GM21786 (cell line): ENCODE results near the gene KLHDC4.
"Not testable (repeated sequence)": the region's sequence is repeated elsewhere in the genome, so short reads cannot be mapped to it uniquely, and the experiment has no call there.

Experiments
- ATAC-seq: cut with Tn5 transposase; IDR thresholded peaks from one replicate; pipeline ENCODE4 v1.9.1; 2021; ENCODE audit not compliant: unreplicated experiment

Gene KLHDC4

DNA sequence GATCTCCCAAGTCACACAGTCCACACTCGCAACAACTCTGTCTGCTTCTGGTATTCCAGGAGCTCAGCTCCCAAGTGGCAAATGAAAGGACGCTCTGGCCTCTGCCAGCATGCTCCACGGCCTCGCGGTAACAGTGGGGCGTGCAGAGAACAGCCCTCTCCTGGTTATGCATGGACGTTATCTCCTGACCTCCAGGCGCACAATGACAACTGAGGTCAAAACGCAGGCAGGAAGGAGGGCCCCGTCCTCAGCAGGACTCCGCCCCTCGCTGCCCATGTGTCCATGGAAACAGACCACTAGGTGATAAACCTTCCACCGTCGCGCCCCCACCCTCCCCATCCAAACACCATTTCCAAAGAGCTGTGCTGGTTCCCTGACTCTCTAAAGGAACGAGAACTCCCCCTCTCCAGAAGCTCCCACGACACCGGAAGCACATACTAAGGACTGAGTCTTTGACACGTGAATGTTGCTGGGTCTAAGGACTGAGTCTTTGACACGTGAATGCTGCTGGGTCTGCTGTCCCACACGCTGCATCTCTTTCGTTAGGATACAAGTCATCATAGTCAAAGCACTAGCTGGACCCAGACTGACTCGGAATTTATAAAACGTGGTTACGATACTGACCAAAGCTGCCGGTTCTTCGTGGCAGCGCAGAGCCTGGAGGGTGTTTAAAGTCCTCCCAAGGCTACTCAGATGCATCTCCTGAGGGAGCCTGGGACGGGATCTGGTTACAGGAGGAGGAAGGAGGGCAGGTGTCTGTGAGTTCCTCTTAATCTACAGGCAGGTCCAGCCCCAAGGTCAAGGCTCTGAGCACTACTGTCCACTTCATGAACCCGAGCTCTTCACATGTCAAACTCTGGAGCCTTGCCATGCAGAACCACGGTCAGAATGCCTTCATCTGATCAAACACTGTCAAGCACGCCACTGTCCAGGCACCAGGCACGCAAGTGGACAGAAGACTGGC lies 43.9 kb downstream of the KLHDC4 start:
- no peak for ATAC-seq

DNA sequence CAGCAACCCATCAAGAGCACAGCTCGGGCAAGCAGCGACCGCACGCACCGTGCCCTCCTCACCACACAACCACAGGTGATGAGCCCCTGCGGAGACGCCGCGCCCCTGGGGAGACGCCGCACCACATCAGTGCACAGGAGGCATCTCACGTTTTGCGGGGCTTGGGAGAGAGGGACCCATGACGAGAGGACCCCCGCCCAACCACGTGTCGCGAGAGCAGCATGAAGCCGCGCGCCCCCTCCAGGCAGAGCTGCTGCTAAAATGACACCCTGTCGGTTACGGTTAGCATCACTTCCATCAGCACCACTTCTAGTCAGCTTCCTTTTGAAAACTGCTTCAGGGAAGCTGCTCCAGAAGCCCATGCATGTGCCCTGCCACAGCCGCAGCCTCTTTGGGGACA lies 45.3 kb downstream of the KLHDC4 start:
- ATAC-seq = no peak

DNA sequence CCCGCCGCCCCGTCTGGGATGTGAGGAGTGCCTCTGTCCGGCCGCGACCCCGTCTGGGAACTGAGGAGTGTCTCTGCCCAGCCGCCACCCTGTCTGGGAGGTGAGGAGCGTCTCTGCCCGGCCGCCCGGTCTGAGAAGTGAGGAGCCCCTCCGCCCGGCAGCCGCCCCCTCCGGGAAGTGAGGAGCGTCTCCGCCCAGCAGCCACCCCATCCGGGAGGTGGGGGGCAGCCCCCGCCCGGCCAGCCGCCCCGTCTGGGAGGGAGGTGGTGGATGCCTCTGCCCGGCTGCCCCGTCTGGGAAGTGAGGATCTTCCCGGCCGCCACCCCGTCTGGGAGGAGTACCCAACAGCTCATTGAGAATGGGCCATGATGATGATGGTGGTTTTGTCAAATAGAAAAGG lies 47.0 kb downstream of the KLHDC4 start:
- not testable (repeated sequence) for ATAC-seq

DNA sequence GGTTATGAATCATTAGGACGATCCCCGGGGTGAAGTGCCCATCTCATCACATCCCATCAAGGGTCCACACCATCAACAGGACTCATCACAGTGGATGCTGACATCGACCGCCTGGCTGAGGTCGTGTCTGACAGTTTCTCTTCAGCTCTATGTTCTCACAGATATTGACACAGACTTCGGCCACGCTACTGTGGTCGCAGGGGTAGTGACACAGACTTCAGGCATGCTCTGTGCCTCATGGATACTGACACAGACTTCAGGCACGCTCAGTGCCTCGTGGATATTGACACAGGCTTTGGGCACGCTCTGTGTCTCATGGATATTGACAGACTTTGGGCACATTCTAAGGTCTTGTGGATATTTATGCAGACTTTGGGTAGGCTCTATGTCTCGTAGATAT lies 50.1 kb downstream of the KLHDC4 start:
- no peak for ATAC-seq

DNA sequence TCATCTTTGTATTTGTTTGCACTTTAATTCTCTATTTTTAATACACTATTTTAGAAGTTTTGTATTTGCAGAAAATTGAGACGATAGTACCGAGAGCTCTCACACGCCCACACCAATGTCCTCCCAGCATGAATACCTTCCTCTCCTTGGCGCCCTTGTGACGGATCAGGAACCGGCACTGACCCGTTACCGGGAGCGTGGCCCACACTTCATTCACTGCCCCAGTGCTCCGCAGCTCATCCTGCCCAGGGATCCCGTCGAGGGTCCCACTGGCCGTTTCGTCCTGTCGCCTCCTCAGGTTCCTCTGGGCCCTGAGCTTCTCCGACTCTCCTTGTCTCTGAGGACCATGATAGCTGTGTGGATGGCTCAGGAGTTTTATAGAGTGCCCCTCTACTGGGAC lies 50.6 kb downstream of the KLHDC4 start:
- no peak for ATAC-seq

DNA sequence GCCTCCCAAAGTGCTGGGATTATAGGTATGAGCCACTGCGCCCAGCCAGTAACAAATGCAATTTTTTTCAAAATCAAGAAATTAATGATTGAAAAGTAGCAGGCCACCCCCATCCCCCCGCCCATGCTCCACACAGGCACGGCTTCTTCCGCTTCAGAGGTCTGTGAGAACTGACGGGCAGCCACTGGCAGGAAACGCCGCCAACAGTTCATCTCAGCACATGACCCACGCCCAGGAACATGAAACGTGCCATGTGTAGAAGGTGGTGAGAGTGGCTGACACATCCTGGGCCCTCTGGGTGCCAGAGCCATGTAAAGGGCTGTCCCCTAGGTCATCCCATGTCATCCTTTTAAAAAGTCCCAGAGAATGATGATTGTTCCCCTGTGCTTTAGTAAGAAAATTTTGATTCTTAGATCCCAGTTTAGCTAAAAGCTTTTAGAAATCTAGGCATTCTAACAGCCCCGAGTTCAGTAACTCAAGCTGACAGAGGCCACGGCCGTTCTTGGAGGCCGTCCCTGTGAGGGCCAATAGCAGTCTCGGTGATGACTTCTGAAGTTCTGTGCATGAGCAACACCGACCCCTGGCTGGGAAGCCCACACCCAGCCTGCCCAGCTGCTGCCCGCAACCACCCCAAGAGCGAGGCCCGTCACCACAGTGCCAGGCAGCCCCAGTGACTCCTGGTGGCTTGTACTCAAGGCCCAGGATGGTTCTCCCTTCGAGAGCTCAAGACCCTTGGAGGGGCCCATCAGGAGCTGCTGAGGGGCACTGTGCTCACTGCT lies 52.1 kb downstream of the KLHDC4 start:
- ATAC-seq = no peak

DNA sequence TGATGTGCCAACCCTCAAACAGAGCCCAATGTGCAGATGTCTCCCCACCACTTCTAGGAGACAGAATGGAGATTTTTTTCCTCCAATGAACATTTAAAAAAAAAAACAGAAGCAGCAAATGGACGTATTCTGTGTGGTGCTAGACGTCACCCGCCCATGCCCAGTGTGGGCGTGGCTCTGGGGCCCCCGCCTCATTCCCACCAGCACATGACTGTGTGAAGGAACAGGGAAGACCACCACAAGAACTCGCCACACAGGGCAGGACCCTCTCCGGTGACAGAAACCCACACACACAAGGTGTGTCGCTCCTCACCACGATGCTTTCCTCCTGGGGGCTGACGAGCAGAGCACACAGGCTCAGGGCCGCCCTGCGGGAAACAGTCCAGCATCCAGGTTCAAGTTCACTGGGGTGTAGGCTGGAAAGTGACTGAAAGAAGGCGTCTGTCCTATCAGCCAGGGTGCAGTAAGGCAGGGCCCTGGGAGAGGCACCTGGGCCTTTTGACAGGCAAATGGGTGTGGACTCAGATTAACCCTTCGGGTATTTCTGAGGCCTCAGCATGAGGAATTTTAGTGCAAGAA lies 53.5 kb downstream of the KLHDC4 start:
- no peak for ATAC-seq

DNA sequence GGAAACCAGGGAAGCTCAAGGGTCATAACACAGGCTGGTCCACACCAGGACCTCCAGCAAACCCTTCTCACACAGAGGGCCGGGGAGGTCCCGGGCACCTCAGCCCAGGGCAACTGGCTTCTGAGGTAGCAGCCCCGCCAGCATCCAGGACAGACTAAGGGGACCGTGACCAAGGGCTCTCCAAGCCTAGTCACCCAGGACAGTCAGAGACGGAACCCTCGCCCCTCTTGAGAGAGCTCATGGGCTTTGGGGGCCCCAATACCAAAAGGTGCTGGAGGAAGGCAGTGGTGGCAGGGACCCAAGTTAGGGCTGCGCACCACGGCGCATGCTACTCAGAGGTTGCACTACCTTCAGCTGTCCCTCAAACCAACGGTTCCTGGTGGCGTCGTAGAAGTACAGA lies 54.9 kb downstream of the KLHDC4 start:
- ATAC-seq = no peak

DNA sequence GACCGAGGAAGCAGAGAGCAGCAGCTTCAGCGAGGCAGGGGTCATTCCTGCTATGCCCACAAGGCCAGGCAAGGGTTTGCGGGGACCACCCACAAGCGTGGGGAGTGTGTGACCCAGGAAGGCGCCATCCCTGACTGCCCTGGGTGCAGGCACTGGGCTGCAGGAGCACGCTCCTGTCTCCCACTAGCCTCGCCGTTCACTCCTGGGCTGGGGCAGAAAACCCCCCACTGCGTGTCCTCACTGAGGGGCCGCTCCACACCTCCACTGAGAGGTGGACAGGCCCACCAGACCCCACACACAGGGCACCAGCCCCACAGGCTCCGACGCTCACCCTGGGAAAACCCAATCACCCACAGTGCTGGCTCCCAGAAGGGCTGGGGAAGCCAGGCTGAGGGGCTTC lies 56.1 kb downstream of the KLHDC4 start:
- ATAC-seq = no peak

DNA sequence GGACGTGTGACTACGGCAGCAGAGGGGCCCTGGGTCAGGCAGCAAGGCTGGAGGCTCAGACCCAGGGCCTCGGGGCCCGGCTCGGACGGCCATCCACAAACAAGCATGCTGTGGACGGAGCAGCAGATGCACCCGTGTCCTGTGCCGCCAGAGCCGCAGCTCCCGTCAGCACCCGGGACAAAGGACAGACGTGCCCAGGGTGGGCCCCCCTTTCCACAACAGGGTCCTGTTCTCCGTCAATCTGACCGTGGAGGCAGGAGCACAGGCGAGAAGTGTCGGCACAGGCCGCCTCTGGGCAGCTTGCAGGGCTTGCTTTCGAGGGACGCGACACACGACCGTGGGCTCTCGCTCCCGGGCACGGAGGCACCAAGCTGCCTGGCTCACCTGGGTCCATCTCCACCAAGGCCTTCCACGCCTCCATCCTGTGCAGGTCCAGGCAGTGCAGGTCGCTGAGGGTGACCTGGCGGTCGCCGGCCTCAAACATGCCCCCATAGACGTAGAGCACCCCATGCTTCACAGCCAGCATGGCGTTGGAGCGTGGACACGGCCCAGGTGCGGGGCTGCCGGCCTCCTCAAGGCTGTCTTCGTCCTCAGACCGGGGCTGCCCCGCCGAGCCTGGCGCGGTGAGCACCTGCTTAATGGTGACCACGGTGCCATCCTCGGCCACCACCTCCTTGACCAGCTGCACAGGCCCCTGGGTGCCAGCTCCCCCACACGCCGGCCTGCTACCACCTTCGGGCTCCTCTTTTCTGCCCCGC lies 56.7 kb downstream of the KLHDC4 start:
- ATAC-seq = no peak

DNA sequence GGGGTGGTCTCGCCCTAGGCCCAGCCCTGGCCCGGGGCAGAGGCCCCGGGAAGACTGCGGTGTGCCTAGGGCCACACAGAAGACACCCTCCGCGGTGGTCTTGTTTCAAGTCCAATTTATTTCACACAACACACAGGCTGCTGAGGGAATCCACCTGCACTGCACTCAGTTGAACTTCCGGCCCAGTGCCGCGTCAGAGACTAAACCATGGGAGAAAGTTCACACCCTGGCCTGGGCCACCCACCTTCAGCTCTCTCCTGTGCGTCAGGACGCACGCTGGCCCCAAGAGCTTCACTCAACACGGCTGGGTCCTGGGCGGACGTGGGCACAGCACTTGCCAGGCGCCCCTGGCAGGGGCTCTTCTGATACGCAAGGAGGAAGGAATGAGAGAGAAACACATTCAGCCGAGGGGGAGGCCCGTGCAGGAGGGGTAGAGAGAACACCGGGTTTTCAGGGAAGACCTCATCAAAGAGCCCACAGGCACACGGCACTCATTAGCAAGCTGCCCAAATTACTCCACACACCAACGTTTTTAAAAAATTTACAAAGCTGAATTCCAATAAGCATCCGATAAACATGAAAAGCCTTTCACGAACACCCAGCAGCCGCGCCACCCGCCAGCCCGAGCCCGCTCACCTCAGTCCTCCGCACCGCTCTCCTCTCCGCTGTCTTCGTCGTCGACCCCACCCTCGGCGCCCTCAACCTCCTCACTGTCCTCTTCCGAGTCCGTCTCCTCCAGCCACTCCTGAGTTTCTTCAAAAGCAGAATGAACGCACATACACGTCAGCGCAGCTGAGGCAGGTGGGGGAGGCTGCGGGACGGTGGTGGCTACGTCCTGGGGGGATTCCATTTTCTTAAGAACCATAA lies 57.8 kb downstream of the KLHDC4 start:
- no peak for ATAC-seq

DNA sequence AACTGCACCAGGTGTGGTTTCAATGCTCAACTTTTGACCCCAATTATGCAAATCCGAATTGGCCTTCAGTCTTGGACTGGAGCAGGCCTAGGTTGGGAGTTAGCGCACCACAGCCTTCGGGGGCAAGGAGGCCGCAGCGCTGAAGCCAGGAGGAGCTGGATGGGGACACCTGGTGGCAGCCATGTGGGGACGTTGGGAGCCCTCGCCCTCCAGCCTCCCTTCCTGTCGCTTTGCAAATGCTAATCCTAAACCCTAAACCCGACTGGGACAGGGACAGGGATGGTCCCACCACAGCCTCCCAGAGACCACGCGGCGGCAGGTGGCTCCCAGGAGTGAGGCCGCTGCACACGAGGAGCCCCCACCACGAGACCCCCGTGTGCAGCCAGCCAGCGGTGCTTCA lies 58.7 kb downstream of the KLHDC4 start:
- ATAC-seq = no peak

DNA sequence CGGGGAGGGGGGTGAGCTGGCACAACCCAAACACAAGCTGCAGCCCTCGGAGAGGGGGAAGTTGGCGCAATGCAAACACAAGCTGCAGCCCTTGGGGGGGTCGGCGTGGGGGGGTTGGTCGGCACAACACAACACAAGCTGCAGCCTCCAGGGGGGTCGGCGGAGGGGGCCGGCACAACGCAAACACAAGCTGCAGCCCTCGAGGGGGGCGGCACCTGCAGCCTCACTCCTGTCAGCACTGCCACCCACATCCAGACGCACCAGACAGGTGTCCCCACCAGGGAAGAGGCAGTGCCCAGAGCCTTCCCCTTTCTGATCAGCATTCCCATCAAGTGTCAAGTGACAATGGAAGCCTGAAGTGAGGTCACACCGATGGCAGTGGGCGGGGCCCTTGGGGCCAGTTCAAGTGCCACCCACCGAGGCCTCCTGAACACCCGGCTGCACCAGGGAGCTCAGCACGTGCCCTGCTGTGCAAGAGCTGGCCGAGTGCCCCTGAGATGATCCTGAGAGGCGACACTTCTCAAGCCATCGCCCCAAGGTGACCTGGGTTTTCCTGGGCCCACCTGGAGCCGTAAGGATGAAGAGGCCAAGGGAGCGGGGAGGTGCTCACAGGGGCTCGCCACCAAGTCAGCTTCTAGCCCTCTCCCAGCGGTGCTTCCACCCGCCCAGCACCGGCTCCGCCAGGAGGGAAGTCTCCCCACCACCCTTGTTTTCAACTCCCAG lies 59.3 kb downstream of the KLHDC4 start:
- no peak for ATAC-seq

DNA sequence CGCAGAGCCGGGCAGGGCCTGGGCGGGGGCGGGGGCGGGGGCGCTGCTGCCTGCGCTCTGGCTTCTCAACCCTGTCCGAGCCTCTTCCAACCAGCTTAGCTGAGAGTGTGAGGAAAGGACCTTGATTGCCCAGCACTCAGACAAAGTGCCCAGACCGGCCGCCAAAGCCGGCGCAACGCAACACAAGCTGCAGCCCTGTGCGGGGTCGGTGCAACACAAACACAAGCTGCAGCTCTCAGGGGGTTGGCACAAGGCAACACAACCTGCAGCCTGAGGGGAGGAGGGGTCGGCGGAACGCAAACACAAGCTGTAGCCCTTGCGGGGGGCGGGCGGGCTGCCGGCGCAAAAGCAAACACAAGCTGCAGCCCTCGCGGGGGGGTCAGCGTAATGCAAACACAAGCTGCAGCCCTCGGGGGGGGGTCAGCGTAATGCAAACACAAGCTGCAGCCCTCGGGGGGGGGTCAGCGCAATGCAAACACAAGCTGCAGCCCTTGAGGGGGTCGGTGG lies 60.0 kb downstream of the KLHDC4 start:
- ATAC-seq = no peak

DNA sequence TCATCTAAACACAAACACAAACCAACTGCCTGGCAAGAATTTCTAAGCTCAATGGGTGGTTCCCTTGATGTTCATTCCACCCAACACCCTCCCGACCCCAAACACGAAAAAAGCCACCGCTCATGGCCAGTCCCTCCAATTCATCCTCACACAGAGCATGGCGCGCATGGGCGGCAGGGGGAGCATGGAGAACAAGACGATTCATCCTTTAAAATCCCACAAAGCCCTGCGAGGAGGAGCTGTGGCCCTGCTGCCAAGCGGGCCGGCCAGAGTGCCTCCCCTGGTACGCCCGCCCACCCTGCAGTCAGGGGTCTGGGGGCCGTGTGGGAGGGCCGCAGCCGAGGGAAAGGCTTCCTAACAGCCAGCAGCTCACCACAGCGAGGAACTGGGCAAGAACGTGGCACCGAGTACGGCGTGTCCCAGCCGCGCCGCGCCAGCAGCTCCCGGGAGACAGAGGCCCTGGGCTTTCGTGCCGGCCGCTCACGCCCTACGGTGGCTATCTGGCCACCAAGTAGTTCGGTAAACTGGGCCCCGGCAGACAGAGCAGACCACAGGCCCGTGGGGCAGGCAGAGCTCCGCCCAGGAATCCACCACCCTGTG lies 60.9 kb downstream of the KLHDC4 start:
- no peak for ATAC-seq

DNA sequence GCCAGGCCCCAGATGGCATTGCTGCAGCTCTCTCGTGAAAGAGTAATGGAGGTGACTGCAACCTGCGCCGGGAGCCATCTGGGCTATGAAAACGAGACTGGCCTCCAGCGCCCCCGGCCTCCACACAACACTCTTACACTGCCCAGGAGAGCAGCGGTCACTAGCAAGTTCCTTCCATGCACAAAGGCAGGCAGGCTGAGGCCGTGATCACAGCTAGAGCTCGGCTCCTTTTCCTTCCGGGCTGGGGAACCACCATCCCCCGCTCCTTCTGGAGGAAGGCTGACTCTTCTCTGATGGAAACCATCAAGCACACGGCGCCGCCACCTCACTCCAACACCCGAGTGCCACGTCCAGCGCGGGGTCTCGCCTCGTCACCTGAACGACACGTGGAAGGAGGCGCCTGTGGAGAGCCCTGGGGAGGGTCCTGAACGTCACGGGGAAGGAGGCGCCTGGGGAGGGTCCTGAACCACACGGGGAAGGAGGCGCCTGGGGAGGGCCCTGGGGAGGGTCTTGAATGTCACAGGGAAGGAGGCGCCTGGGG lies 61.9 kb downstream of the KLHDC4 start:
- no peak for ATAC-seq

DNA sequence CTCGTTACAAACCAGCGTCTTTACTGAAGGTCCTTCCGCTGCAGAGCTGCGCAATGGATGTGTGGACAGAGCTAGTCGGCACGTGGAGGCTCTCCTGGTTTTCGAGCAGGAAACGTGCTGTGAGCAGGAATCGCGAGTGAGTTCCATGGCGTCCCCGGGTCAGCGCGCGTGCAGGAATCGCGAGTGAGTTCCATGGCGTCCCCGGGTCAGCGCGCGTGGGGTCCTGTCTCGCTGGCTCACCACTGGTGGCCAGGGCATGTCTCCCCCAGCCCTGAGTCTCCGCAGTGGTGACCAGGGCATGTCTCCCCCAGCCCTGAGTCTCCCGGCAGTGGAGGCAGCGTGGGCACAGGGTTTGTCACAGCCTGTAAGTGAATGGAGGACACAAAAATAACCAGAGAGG lies 62.7 kb downstream of the KLHDC4 start:
- no peak for ATAC-seq

DNA sequence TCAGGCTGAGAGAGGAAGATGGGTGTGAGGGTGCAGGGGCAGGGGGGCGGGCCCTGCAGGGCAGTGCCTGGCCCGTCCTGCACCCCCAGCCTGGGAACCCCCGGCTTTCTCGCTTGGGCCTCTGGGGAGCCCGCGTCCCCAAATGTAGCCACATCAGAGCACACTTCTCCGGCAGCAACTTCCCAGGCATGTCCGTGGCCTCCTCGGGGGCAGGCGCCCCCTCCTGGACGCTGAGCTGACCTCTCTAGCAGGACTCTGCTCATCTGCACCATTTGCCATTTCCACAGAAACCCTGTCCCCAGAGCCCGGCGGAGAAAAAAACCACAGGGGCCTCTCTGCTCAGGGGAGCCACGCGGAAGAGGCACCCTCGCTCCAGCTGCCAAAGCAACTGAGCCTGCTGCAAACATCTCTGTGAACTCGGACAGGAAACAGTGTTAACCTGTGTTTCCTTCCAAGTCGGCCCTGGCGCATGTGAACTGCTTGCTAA lies 63.4 kb downstream of the KLHDC4 start:
- ATAC-seq = peak; percentile 50
